ENCODE data around the gene SPDYC. TPM values are rescaled to one million over a fixed set of nuclear protein-coding genes. Genes with fewer than 3 reads are reported as not detected.

SPDYC gene, protein sequence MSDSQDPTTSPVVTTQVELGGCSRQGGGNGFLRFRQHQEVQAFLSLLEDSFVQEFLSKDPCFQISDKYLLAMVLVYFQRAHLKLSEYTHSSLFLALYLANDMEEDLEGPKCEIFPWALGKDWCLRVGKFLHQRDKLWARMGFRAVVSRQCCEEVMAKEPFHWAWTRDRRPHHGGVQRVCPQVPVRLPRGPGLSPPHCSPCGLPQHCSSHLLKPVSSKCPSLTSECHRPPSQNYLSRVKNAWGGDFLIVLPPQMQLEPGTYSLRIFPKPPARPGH
- total RNA-seq (2014; rRNA removed; shearing (Covaris generic)) = not detected in 2 replicates

DNA sequence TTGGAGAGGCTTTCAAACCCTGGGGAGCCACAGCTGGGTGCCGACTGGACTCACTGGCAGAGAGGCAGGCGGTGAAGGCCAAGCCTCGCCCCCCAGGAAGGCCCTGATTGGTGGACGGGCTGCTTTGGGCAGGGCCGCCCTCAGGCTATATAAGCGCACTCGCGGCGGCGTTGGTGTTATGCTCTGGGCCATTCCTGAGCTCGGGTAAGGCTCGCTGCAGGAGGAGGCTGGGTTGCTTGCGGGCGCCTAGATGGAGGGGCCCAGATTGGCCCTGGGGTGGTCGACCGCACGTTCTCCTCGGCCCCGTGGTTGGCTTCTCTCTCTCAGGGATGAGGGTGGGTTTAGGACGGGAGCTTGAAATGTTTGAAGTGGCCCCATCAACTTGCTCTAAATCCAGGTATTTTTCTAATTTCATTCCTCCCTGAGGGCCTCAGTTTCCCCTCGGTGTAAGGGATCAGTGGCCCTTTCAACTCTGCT, at the start of gene SPDYC:
Gene SPDYC (plus strand): TSS at position 176 of the 477 bp plus-strand sequence. CDS start 1,125 bp downstream, outside the sequence.
- Histone ChIP-seq H3K4me1 (replicated peaks) (peaks cover 20% of the 10 kb centered on the region), H3K27ac (peak within 1 kb of the TSS; percentile 66), H3K4me3 (no peak within 1 kb of the TSS), H3K36me3 (no peaks in the 10 kb centered on the region), H3K9me3 (replicated peaks) (no peaks in the 10 kb centered on the region), H3K27me3 (replicated peaks) (no peaks in the 10 kb centered on the region)
- DNase-seq (ENCODE audit: low read depth in 1 of 2, low spot score in 2 of 2) = no peak

DNA sequence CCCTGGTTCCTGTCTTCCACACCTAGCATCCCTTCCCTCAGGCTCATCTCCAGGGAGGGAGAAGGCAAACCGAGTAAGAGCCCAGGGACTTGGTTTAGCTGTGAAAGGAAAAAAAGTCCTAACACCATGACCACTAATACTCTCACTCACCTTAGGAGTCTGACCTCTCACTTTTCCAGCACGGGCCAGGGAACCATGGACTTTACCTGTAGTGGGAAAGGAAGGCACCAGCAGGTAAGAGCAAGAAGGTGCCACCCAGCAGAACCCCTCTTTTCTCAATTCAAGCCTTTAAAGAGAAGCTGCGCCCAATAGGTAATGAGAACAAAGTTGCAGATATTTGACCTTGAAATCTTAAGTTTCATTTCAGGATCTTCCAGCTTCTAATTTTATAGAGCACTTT, 49.2 kb upstream of the SPDYC start:
- Histone ChIP-seq H3K4me1 (replicated peaks) (peaks cover 23% of the 10 kb centered on the region), H3K4me3 (peak overlapping the region; percentile 71), H3K9me3 (replicated peaks) (no peaks in the 10 kb centered on the region), H3K36me3 (peaks cover 86% of the 10 kb centered on the region), H3K27ac (no peak overlapping the region), H3K27me3 (replicated peaks) (no peaks in the 10 kb centered on the region)
- DNase-seq (ENCODE audit: low read depth in 1 of 2, low spot score in 2 of 2) = no peak

DNA sequence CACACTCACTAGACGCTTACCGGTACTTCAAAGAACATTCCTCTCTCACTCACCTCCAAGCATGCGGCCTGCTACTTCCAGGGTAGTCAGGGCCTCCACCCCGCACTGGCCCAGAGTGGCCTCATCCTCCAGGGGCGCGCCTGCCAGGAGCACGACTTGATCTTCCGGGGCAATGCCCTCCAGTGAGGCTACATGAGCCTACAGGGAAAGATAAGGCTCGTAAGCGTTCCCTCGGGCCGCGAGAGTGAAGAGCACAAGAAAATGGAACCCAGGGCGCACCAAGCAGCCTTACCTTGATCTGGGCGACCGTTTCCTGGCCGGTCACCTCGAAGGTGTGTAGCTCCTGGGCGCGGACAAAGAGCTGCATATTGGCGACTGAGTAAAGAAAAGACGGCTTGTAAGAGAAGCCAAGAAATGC, 48.6 kb upstream of the SPDYC start:
- peaks cover 86% of the 10 kb centered on the region for H3K36me3 ChIP-seq
- peak overlapping the region; percentile 49 for H3K27ac ChIP-seq
- peak in 1 of 2 experiments; percentile 66 for DNase-seq (ENCODE audit: low read depth in 1 of 2, low spot score in 2 of 2)
- H3K4me3 ChIP-seq = peak overlapping the region; percentile 71
- peaks cover 18% of the 10 kb centered on the region for H3K4me1 ChIP-seq (replicated peaks)
- H3K9me3 ChIP-seq (replicated peaks) = no peaks in the 10 kb centered on the region
- no peaks in the 10 kb centered on the region for H3K27me3 ChIP-seq (replicated peaks)

DNA sequence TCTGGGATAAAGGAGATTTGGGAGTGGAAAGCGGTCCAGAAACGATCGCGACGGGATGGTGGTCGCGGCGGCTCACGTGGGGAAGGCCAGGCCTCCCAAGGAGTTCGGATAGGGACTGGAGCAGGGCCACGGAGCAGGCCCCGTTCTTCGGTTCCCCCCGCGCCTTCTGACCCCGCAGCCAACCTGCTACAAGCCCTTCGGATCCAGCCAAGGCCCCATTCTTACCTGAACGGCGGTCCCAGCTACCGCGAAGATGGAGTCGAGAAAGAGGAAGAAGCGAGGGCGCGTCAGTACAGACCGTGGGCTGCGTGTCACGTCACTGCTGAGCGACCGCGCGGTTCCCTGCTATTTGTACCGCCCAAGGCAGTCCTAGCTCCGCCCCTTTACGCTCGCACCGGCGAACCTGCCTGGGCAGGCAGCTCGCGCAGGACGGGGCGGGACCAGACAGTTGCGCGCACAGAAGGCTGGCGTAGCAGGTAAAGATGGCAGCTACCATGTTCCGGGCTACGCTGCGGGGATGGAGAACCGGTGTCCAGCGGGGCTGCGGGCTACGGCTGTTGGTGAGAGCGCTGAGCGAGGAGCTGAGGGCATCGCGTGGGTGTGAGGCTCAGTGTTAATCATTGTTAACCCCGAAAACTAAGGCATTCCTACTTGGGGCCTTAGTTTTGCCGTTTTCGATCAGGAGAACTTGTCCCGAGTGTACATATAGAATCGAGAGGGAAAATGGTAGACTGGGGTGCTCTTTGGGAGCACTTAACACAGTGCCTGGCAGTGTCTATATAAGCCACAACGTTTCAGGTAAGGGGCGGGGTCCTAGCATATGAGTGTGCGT, 48.0 kb upstream of the SPDYC start, which contains the start of the genes FAU and MRPL49:
Gene FAU (minus strand): TSS at position 270 of the 832 bp plus-strand sequence. CDS start 321 bp downstream, outside the sequence.
Gene MRPL49 (plus strand): TSS at position 457 of the 832 bp plus-strand sequence. CDS start 26 bp downstream, at position 483.
- peak; percentile 94 to 100 for DNase-seq (ENCODE audit: low read depth in 1 of 2, low spot score in 2 of 2)
- H3K9me3 ChIP-seq (replicated peaks) = no peaks in the 10 kb centered on the region
- H3K4me1 ChIP-seq (replicated peaks) = peaks cover 12% of the 10 kb centered on the region
- no peaks in the 10 kb centered on the region for H3K27me3 ChIP-seq (replicated peaks)
- peak within 1 kb of the TSS; percentile 49 for H3K27ac ChIP-seq
- peak within 1 kb of the TSS; percentile 71 for H3K4me3 ChIP-seq
- peaks cover 86% of the 10 kb centered on the region for H3K36me3 ChIP-seq

DNA sequence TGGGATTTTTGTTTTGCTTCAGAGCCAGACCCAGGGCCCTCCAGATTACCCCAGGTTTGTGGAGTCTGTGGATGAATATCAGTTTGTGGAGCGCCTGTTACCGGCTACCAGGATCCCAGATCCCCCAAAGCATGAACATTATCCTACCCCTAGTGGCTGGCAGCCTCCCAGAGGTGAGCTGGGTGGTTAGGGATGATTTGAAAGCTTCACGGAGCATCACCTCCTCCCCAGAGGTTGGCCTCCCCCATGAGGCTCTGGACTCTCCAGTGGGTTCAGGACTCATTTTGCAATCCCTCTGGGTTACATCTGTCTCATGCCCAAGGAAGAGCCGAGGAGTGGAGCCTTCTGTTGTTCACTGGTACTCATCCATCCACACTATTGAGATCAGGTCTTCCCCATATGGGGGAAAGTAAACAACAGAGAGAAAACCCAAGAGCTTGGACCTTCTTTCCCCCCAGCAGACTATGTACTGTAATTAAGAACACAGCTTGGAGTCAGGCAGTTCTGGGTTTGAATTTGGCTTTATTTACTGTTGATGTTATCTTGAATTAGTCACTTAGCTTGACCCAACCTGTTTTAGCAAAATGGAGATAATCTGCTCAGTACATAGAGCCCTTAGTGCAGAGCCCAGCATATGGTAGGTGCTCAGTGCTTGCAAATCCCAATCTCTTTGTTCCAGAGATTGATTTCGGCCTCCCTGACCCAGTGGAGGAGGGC, 45.4 kb upstream of the SPDYC start:
- peaks cover 12% of the 10 kb centered on the region for H3K4me1 ChIP-seq (replicated peaks)
- H3K36me3 ChIP-seq = peaks cover 89% of the 10 kb centered on the region
- no peak for DNase-seq (ENCODE audit: low read depth in 1 of 2, low spot score in 2 of 2)
- no peak overlapping the region for H3K27ac ChIP-seq
- H3K27me3 ChIP-seq (replicated peaks) = no peaks in the 10 kb centered on the region
- H3K9me3 ChIP-seq (replicated peaks) = no peaks in the 10 kb centered on the region
- H3K4me3 ChIP-seq = no peak overlapping the region

DNA sequence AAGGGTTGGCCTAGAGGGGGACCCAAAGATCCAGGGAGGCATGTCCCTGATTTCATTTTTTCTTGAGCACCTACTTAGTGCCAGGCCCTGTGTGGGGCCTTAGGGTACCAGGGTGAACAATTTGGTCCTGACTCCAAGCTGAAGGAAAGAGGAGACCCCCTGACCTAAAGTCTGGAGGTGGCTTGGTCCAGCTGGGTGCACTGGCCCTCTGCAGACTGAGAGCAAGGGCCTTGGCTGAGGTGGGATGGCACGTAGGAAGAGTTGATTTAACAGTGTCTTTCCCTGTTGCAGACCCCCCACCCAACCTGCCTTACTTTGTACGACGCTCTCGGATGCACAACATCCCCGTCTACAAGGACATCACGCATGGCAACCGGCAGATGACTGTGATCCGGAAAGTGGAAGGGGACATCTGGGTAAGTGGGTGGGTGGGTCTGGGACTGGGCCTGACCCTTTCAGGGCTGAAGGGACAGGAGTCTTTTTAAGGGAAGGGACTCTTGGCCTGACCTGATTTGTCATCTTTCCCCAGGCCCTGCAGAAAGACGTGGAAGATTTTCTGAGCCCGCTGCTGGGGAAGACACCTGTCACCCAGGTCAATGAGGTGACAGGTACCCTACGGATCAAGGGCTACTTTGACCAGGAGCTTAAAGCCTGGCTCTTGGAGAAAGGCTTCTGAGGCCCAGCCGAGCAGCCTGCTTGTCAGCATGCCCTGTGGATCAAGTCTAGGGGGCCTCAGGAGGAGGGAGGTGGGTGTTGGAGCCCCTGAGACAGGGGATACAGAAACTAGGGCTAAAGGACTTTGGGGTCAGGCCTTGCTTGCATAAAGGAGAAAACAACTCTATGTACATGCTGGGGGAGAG, 44.6 kb upstream of the SPDYC start:
- Histone ChIP-seq H3K9me3 (replicated peaks) (no peaks in the 10 kb centered on the region), H3K36me3 (peaks cover 88% of the 10 kb centered on the region)
- no peak for DNase-seq (ENCODE audit: low read depth in 1 of 2, low spot score in 2 of 2)

DNA sequence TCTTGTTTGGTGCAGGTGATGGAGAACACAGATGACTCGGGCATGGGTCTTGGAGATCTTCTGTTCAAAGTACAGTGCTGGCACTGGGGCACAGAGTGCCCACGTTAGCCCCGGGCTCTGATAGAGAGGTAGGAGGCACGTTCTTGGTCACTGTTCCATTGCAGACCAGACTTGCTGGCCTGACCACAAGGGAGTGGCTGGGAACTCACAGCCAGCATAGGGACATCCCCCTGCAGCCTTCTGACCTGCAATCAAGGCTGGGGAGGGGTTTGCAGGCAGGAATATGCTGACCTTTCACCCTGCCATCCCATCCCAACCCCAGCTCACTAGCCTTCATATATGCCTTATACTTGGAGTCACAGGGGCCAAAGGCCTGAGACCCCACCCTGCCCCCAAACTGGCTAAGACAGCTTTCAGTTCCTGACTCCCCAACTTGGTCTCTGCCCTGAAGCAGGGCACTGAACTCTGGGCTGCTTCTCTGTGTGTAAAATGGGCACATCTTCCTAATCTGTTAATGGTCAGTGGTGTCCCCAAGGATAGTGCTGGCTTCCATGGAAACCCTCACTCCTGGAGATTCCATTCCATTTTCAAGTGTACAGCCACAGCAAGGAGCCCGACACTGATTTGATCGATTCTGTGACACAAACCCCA, 43.3 kb upstream of the SPDYC start:
- Histone ChIP-seq H3K27me3 (replicated peaks) (no peaks in the 10 kb centered on the region), H3K4me1 (replicated peaks) (peaks cover 5% of the 10 kb centered on the region), H3K9me3 (replicated peaks) (no peaks in the 10 kb centered on the region), H3K4me3 (no peak overlapping the region), H3K27ac (no peak overlapping the region), H3K36me3 (peaks cover 86% of the 10 kb centered on the region)
- peak in 1 of 2 experiments; percentile 49 for DNase-seq (ENCODE audit: low read depth in 1 of 2, low spot score in 2 of 2)

More for the DNA sequence above, 44.6 kb upstream of the SPDYC start:
- Histone ChIP-seq H3K27me3 (replicated peaks) (no peaks in the 10 kb centered on the region), H3K4me1 (replicated peaks) (peaks cover 12% of the 10 kb centered on the region), H3K27ac (no peak overlapping the region), H3K4me3 (no peak overlapping the region)

DNA sequence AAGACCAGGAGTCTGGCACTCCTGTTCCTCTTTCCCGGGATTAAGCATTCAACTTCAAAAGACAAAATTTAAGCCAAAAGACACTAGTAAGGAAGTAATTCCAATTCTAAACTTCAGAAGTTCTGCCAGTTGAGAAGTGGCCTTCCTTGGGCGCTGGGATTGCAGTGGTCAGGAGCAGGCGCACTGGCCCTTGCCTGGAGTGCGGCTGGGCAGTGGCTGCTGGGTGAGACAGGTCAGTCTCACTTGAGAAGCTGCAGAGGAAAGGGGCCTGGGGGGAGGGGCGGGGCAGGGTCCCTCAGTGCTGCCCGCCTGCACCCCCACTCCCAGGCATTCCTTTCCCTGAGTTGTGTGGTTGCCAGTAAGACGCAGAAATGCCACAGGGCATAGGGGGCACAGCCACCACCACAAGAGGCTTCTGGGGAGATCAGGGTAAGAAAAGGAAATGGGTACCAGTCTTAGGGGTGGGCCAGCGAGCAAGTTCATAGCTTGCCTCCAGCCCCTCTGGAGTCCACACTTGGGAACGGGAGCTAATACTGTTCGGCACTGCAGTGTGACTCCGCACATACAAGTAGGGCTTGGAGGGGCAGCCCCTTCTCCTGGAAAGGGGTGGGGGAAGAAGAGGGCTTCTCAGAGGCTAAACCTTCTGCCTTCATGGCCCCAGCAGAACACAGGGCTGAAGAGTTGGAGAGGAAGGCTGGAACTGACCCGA, 42.4 kb upstream of the SPDYC start:
- Histone ChIP-seq H3K27ac (no peak overlapping the region), H3K36me3 (peaks cover 91% of the 10 kb centered on the region)

DNA sequence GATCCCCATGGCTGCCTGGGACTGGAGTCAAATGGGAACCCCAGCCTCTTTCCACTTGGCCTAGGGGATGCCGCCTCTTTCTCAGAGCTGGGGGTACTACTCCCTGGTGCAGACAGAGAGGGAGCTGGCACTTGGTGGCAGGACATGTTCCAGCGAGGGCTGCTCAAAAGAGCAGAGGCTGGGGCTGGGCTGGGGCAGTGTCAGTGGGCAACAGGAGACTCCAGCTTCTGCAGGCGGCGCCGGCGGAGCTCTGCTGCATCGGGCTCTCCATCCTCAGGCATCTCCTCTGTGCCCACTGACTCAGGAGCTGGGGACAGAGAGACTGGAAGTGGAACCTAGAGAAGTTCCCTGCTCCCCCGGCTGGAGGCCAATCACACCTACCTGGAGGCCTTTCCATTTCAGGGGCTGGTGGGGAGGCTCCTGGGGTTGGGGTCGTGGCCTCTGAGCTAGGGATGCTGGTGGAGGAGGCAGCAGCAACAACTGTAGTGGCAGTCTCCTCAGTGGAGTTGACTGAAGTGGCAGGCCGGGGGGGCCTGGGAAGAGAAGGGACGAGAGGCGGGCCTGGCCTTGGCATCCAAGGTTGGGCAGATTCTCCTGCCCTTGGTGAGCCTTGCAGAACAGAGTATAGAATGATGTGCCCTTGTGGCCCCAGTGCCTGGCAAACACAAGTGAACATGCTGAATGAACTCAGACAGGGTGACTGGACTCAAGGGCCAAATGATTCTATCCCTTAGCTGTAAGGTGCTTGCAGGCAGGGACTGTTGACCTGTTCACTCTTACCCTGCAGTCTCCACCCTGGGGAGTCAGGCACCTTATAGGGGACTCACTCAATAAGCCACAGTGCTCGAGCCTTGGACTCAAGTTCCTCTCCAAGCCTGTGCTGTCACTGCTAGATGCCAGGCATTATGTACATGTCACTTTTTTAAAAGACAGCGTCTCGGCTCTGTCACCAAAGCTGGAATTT, 41.6 kb upstream of the SPDYC start:
- Histone ChIP-seq H3K4me1 (replicated peaks) (peaks cover 7% of the 10 kb centered on the region), H3K36me3 (peaks cover 95% of the 10 kb centered on the region), H3K27me3 (replicated peaks) (no peaks in the 10 kb centered on the region), H3K27ac (no peak overlapping the region), H3K9me3 (replicated peaks) (no peaks in the 10 kb centered on the region), H3K4me3 (no peak overlapping the region)
- peak in 1 of 2 experiments; percentile 58 for DNase-seq (ENCODE audit: low read depth in 1 of 2, low spot score in 2 of 2)

More for the DNA sequence above, 42.4 kb upstream of the SPDYC start:
- Histone ChIP-seq H3K27me3 (replicated peaks) (no peaks in the 10 kb centered on the region), H3K4me1 (replicated peaks) (peaks cover 5% of the 10 kb centered on the region), H3K9me3 (replicated peaks) (no peaks in the 10 kb centered on the region), H3K4me3 (no peak overlapping the region)
- no peak for DNase-seq (ENCODE audit: low read depth in 1 of 2, low spot score in 2 of 2)

DNA sequence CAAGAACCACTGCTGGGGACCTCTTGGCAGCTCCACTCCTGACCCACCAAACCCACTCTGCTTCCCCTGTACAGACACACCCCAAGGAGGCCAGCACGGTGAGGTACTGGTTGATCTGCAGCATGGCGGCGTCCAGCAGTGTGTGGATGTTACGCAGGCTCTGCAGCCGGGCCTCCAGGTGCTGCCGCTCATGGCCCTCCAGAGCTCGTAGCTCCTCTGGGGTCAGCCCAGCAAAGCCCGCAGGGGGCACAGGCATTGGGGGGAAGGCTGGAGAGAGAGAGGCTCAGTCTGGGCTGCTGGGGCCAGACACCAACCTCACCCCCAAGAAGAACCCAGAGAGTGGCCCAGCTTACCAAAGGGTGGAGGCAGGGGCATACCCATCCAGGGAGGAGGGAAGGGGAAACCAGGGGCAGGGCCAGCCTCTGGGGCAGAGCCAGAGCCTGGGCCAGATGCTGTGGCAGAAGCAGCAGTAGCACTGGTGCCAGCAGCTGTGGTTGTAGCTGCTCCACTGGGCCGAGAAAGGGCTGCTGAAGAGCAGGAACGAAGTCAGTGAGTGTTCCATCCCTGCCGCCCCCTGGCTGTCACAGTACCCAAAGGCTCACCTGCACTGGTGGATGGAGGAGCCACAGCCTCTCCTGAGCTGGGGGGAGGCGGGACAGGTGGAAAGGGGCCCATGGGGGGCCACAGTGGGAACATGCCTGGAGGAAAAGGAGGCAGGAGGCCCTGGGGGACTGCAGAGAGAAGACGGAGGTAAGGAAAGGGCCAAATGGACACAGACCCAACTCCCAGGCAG, 40.2 kb upstream of the SPDYC start:
- Histone ChIP-seq H3K27ac (no peak overlapping the region), H3K27me3 (replicated peaks) (no peaks in the 10 kb centered on the region), H3K4me1 (replicated peaks) (peaks cover 10% of the 10 kb centered on the region), H3K36me3 (peaks cover 94% of the 10 kb centered on the region), H3K9me3 (replicated peaks) (no peaks in the 10 kb centered on the region), H3K4me3 (no peak overlapping the region)
- no peak for DNase-seq (ENCODE audit: low read depth in 1 of 2, low spot score in 2 of 2)
